NCI-H2196 (cell line): ENCODE results near the gene RABGEF1.
"Not testable (repeated sequence)": the region's sequence is repeated elsewhere in the genome, so short reads cannot be mapped to it uniquely, and the experiment has no call there.

Experiments
- DNase-seq: peaks from one replicate; lab custom pipeline; 2025; ENCODE audit not compliant: unreplicated experiment; lab: John Stamatoyannopoulos, UW

RABGEF1 gene

DNA sequence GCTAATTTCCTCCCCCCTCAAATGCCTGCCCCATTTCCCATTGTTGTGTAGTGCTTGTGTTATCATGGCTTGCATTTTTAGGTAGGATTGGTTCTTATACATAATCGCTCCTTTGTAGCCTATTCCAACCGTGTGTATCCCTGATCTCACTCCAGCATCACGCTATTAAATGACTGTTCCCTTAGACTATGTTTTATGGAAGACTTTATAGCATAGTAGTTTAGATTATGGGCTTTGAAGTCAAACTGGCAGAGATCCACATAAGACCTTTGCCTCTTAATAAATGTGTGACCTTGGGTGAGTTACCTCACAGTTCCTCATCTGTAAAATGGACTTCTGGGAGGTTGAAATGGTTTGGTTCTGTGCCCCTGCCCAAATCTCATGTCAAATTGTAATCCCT is 5.4 kb upstream of the RABGEF1 start:
- no peak for DNase-seq

DNA sequence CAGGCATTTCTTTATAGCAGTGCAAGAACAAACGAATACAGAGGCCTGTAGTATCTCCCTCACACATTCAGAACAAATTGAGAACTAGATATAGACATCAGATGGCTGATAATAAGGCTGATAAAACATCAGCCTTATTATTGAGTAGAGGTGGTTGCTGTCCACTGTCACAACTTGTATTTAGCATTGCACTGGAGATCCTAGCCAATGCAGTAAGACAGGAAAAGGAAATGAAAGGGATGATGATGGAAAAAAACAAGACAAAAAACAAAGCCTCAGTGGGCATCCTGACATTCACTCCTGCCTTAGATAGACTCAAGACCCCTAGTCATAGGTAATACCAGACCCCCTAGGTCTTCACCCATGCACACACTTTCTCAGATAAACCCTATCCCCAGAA is 4.7 kb upstream of the RABGEF1 start:
- DNase-seq: no peak

DNA sequence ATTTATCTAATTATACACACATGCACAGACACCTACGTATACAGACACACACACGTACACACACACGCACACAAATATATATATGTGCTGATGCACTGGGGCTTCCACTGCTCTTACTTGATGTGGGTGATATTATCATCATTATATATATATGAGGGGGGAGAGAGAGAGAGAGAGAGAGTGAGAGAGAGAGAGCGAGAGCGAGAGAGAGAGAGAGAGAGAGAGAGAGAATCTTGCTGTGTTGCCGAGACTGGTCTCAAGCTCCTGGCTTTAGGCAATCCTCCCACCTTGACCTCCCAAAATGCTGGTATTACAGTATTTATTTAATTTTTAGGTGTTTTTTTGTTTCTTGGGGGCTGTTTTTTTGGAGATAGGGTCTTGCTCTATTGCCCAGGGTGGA is 3.6 kb upstream of the RABGEF1 start:
- DNase-seq: no peak

DNA sequence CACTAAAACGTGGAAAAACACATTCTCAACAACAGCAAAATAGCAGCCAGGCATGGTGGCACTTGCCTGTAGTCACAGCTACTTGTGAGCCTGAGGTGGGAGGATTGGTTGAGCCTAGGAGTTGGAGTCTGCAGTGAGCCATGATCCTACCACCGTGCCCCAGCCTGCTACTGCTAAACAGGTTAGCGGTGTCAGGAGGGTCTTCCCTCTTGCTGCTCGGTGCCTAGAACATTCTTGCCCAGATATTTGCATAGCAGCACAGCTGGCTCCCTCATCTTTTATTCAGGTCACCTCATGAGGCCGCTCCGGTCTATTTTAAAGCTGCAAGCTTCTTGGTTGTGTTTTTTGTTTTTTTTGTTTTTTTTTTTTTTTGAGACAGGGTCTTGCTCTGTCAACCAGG is 2.9 kb upstream of the RABGEF1 start:
- DNase-seq: no peak

DNA sequence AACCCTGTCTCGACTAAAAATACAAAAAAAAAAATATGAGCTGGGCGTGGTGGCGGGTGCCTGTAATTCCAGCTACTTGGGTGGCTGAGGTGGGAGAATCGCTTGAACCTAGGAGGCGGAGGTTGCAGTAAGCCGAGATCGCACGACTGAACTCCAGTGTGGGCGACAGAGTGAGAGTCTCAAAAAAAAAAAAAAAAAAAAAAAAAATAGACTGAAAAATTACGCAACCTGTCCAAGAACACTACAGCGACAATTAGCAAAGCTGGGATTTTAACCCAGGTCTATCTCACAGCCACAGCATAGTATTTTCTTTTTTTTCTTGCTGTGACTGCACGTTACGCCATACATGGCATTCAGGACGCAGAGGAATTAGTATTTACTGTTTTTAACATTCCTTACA is 1.1 kb upstream of the RABGEF1 start:
- no peak for DNase-seq

DNA sequence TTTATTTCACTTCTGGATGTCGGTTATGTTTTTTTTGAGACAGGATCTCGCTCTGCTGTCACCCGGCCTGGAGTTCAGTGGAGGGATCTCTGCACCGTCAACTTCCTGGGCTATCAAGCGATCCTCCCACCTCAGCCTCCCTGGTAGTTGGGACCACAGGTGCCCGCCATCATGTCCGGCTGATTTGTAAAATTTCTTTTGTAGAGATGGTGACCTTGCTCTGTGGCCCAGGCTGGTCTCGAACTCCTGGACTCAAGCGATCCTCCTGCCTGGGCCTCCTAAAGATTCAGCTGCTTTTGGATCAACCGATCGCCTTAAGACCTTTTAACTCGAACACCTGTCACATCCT is 606 bp upstream of the RABGEF1 start:
- DNase-seq: no peak

DNA sequence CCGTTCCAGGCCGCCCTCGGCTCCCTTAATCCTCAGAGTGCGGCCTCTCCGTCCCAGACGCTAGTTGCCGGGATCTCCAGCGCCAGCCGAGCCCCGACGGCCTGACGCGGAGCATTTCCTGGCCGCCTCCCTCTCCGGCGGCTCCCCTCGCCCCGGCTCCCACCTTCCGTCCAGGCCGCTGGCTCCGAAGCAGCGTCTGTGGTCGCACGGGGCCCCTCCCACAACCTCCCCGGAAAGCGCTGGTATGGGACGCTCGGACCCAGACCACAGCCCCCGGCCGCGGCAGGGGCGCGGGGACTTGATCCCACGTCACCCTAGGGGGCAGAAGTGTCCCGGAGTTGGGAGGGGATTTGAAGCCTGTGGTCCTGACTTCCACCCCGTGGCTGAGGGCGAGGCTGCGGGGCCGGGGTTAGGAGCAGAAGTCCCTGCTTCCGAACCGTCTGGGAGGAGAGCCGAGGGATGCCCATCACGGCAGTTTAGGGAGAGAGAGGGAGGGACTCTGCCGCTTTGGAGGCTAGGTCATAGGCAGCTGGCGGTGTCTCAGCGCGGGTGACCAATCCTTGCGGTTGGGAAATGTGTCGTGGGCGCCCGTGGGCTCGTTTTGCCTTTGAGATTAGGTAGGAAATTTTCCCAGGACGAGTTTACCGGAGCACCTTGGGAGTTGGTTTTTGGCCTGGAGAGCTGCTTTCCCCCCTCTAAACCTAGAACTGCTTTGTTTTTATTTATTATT is 612 bp downstream of the RABGEF1 start:
- not testable (repeated sequence) for DNase-seq

DNA sequence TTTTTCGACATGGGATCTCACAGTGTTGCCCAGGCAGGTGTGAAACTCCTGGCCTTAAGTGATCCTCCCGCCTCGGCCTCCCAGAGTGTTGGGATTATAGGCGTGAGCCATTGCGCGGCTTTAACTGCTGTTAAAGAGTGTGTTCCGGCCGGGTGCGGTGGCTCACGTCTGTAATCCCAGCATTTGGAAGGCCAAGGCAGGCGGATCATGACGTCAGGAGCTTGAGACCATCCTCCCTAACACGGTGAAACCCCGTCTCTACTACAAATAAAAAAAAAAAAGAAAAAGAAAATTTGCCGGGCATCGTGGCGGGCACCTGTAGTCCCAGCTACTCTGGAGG is 1.1 kb downstream of the RABGEF1 start:
- no peak for DNase-seq

DNA sequence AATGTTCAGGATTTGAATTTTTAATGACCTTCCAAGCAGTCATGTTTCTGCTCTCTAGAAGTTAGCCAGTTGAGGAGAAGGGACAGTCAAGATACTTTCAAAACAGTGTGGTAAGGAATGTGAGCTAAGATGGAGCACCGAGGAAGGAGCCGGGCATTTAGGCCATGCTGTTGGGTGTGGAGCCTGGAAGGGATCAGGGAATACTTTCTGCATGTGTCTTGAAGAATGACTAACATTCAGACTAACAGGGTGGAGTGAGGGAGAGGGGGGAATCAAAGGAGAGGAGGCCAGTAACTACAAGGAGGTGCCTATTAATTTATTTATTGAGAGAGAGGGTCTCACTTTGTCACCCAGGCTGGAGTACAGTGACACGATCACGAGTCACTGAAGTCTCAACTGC is 1.8 kb downstream of the RABGEF1 start:
- not testable (repeated sequence) for DNase-seq

DNA sequence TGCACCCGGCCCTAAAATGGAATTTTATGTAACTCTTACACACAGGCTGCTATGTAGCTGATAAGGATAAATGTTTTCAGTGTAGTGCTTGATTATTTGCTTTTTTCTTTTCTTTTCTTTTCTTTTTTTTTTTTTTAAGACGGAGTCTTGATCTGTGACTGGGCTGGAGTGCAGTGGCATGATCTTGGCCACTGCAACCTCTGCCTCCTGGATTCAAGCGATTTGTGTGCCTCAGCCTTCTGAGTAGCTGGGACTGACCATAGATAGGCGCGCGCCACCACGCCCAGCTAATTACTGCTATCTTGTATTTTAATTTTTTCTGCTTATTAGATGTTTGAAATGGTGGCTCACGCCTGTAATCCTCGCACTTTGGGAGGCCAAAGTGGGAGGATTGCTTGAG is 3.4 kb downstream of the RABGEF1 start:
- DNase-seq: no peak

DNA sequence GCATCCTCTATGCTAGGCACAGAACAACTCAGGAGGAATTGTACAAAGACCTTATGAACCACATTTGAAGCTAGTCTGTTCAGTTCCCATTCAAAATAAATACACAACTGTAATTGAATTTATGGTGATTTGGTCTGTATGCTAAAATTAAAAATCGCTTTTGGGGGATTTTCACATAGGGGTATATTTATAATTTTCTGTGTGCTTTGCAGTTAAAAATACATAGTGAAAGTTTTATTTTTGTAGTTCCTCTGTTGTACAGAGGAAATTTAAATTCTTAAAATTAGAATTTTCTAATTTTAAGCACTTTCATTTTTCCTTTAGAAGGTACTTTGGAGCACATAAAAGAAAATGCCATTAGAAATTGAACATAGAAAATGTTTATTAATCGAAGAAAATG is 6.9 kb downstream of the RABGEF1 start:
- no peak for DNase-seq

DNA sequence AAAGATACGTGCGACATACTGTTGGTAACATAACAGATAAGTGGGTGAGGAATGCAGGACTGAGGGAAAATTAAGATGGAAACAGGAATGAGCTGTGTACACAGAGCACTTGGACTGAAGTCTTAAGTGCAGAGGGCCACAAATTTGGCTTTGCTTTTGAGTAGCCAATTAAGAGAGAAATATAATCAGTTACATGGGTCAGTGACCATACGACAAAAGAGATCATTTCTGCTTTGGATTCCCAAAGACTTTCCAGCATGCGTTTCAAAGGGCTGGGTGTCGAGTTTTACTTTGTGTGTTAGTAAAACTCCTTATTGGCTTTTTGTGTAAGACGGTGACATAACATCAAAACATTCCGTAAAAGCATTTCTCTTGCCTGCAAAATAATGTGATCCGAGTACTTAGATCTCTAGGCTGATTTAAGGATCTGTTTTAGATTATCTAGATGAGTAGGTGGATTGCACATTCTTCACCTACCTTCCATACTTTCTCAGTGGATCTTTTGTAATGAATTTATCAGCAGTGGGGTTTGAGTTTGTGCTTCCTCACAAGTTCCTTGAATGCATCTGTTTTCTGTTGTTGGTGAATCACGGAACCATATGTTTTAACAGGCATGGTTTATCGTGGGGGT is 7.5 kb downstream of the RABGEF1 start:
- DNase-seq: peak; percentile 18

DNA sequence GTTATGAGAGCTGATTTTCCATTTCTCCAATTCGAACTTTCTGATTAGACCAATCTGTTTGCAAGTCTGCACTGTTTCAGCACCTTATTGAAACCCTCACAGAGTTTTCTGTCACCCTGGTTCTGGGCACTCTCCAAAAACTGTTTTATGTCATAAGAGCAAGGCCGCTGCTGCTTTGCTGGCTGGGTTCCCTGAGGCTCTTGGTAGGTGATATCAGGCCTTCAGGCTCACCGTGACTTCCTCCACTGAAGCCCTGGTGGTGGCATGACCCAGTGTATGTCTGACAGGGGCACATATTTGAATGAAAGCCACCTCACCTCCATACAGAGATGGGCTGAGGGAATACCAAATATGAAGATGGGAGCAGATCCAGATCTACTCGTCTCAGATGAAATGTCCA is 8.3 kb downstream of the RABGEF1 start:
- no peak for DNase-seq

DNA sequence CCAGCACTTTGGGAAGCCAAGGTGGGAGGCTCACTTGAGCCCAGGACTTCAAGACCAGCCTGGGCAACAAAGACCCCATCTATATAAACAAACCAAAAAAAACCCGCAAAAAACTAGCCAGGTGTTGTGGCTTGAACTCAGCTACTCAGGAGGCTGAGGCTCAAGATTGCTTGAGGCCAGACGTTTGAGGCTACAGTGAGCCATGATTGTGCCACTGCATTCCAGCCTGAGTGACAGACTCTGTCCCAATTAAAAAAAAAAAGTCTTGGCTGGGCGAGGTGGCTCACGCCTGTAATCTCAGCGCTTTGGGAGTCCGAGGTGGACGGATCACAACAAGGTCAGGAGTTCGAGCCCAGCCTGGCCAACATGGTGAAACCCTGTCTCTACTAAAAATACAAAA is 11.4 kb downstream of the RABGEF1 start:
- DNase-seq: no peak

DNA sequence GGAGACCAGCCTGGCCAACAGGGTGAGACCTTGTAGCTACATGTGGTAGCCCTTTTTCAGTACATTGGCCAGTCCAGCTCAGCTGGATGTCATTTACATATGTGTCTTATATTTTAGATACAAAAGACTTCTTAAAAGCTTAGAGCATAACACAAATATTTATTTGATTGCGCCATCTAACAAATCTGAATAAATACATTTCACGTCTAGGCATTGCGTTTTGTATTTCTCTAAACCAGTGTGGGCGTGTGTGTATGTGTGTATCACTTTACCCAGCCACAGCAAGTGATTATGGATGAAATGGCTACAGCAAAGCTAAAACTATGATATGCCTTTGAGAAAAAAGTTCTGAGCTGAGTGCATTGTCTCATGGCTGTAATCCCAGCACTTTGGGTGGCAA is 14.0 kb downstream of the RABGEF1 start:
- DNase-seq: no peak

DNA sequence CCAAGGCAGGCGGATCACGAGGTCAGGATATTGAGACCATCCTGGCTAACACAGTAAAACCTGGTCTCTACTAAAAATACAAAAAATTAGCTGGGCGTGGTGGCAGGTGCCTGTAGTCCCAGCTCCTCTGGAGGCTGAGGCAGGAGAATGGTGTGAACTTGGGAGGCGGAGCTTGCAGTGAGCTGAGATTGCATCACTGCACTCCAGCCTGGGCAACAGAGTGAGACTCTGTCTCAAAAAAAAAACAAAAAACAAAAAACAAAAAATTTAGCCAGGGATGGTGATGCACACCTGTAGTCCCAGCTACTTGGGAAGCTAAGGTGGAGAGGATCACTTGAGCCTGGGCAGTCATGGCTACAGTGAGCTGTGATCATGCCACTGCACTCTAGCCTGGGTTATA is 14.5 kb downstream of the RABGEF1 start:
- DNase-seq: not testable (repeated sequence)

DNA sequence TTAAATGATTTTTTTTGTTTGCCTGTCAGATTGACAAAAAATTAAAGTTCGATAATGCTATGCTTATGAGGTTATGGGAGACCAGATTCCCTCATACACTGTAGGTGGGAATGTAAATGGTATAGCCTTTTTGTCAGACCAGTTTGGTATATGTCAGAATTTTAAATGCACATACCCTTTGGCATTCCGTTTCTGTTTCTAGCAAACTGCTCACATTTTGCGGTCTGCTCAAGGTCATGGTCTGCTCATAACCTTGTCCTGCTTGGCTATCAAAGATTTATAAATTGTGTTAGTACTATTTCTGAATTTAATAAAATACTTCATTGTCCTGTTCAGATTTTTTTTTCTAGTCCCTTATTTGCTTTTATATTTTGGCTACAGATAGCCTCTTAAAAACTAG is 15.7 kb downstream of the RABGEF1 start:
- DNase-seq: not testable (repeated sequence)

DNA sequence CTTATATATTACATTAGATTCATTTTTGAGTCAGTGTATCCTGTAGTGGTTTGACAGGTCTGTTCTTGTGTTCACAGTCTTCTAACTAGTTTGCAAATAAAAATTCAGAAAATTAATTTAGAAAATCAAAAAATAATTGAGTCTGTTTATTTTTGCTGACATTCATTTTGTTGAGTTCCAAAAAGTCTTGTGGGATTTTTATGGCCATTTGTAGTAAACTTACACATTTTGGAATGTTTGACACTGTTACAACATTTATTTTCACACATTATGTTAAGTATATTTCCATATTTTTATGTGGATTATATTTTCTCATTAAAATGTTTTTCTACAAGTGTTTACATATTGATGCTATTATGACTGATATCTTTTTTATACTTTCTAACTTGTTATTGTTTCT is 16.4 kb downstream of the RABGEF1 start:
- DNase-seq: no peak

DNA sequence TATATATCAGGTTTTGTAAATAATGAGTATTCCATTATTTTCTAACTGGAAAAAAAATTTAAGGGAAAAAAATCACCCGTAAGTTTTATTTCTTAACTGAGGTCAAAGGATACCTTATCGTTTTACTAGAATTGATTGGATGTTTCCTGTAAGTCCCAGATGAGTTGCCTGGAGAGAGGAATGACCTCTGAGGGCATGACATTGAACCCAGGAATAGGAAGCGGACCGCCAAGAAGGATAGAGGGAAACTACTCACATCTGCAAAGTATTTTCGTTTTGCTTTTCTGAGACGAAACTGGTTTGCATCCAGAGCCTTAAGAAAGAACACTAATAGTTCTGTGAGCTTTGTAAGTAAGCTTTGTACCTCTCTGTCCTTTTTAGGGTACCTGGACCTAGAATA is 17.4 kb downstream of the RABGEF1 start:
- no peak for DNase-seq

DNA sequence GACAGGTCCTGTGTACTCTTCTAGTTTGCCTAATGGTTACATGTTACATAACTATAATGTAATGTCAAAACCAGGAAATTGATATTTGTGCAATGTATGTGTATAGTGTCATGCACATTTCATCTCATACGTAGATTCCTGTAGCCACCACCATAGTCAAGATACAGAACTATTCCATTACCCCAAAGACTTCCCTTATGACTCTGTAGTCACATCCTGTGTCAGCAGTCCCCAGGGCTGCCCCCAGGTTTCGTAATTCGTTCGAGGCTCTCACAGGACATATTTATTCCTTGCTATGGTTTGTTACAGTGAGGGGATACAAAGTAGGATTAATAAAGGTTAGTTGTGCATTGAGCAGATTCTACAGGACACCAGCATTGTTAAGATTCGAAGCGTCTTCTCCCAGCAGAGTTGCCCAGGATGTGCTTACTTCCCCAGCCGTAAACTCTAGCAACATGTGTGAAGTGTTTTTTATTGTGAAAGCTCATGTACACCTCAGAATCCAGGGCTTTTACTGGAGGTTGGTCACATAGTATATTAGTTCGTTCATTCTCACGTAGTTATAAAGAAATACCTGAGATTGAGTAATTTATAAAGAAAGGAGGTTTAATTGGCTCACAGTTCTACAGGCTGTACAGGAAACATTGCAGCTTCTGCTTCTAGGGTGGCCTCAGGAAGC is 18.6 kb downstream of the RABGEF1 start:
- DNase-seq: no peak

DNA sequence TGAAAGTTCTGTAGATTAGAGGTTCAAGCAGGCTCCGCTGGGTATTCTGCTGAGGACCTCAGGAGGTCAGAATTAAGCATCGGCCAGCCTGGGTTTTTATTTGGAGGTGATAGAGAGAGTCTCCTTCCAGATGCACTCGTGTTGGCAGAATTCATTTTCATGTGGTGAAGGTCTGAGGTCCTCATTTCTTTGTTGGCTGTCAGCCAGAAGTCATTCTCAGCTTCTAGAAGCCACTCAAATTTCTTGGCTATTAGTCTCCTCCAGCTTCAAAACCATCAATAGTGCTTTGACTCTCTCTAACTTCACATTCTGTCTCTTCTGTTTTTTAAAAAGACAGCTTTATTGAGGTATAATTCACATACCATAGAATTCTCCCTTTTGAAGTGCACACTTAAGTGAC is 22.6 kb downstream of the RABGEF1 start:
- DNase-seq: not testable (repeated sequence)

DNA sequence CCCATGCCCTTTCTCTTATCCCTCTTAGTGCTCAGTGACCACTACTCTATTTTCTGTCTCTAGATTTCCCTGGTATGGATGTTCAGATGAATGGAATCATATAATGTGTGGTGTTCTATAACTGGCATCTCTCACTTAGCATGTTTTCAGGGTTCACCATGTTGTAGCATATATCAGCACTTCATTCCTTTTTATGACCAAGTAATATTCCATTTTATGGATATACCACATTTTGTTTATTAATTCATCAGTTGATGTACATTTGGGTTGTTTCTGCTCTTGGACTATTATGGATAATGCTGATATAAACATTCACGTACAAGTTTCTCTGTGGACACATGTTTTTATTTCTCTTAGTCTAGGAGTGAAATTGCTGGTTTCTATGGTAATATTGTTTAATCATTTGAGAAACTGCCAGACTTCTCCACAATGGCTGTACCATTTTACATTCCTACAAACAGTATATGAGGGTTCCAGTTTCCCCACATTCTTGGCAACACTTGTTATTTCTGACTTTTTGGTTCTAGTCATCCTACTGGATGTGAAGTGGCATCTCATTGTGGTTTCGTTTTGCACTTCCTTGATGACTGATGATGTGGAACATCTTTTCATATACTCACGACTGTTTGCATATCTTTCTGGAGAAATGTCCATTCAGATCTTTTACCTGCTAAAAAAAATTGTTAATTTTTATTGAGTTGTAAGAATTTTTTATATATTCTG is 23.3 kb downstream of the RABGEF1 start:
- not testable (repeated sequence) for DNase-seq
